GM12872 (cell line): ENCODE data around the gene IER5.
A peak's percentile ranks its signal among the peaks of the same experiment; 100 is the strongest.

Source experiments
- TF ChIP-seq, protein P1 (sequence below): IDR thresholded peaks from 3 replicates; pipeline ENCODE4 v1.5.1; 2011; ENCODE audit warnings: low read depth, mild to moderate bottlenecking, low read length, moderate library complexity; ENCODE audit not compliant: insufficient read depth

IER5 gene

DNA sequence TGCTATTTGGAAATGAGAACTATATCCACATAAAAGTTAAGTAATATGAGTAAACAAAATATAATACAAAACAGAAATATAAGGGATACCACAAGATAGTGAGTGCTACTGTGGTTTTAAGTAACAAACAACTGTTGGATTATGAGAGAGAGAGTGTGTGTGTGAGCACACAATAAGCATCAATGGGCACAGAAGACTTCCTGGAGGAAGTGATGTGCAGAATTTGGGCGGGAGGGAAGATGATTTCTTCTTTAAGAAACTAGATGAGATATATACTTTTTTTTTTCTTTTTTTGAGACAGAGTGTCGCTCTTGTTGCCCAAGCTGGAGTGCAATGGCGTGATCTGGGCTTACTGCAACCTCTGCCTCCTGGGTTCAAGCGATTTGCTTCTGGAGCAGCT, 7.9 kb upstream of the IER5 start:
- TF ChIP-seq, protein P1, sequence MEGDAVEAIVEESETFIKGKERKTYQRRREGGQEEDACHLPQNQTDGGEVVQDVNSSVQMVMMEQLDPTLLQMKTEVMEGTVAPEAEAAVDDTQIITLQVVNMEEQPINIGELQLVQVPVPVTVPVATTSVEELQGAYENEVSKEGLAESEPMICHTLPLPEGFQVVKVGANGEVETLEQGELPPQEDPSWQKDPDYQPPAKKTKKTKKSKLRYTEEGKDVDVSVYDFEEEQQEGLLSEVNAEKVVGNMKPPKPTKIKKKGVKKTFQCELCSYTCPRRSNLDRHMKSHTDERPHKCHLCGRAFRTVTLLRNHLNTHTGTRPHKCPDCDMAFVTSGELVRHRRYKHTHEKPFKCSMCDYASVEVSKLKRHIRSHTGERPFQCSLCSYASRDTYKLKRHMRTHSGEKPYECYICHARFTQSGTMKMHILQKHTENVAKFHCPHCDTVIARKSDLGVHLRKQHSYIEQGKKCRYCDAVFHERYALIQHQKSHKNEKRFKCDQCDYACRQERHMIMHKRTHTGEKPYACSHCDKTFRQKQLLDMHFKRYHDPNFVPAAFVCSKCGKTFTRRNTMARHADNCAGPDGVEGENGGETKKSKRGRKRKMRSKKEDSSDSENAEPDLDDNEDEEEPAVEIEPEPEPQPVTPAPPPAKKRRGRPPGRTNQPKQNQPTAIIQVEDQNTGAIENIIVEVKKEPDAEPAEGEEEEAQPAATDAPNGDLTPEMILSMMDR, result no peak

DNA sequence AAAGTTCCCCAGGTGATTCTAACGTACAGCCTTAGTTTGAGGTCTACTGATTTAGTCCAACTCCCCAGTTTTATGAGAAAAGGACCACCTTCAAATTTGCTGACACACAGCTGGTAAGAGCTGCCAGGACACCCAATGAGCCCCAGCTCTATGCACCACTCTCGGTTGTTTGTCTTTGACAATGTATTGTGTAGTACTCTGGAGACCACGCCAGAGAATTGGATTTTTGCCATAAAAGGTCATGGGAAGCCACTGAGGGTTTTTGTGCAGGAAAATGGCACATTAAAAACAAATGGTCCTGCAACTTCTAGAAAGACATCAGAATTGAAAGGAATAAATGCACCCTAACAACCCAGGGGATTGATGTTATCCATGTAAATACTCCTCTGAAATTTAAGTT, 7.1 kb upstream of the IER5 start:
- TF ChIP-seq, protein P1, result no peak

DNA sequence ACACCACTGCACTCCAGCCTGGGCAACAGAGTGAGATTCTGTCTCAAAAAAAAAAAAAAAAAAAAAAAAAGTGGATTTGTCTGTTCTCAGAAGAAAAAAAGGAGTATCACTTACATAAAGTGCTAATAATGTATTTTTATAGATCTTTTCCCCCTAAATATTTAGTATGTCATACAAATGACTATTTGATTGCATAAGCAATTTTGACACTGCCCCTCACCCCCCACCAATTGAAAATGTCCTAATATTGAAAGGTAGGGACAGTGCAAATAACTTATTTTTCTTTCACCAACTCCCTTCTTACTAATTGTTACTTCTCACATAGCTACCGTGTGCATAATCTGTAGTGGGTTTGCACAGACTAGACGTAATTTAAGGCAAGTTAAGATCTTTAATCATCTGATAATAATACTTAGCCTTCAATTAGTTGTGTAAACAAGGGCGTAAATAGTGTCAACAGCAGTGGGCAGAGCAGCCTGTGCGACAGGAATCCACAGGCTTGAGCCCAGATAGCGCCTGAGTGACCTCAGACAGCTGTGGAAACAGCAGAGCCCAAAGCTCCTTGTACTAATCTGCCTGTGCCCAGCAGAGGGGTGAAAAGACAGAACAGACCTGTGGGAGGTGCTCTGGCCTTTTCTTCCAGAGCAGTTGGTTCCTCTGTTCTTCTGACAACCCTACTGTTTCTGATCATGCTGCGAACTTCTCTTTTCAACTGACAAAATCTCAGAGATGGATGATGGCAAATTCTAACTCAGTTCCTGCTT, 4.5 kb upstream of the IER5 start:
- TF ChIP-seq, protein P1, result peak; percentile 83

- TF ChIP-seq, protein P1, result no peak
These were observed 3.9 kb upstream of the IER5 start for GRCh38 chr1:181084606-181084969.

DNA sequence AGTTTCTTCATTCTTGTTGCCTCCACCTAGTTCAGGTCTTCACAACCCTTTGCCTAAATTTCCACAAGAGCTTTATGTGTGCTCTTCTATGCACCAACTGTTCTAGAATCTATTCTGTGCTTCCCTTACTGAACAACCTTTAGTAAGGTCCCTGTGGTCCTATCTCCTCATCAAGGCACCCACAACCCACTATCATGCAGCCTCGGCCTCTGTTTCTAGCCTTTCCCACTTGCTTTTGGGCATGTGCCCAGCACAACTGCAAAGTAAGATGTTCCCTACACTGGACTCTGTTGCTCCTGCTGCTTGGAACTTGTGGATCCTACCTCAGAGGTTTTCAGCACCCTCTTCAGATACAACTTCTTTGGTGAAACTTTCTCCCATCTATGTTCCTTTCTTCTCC, 2.4 kb upstream of the IER5 start:
- TF ChIP-seq, protein P1, result no peak

DNA sequence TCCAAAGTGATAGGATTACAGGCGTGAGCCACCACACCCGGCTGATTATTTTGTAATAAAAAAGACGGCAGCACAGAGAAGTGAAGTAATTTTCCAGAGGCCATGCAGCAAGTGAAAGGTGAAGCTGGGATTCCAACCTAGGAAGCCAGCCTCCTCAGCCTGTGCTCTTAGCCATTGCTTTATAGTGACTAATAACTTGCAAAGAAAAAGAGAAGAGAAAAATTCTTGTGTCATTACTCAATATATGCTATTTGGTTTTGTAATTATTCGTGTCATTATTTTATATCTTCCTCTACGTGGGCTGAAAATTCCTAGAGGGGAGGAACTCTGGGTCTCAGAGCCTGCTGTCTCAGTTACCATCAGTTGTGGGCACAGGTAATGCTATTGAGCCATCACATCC, 1.6 kb upstream of the IER5 start:
- TF ChIP-seq, protein P1, result no peak

- TF ChIP-seq, protein P1, result no peak
These were observed 1.0 kb upstream of the IER5 start for GRCh38 chr1:181087400-181087901.
